Ascending aorta (tissue), 2 donors: ENCODE measurements around the gene GCLM. TPM values are rescaled to one million over a fixed set of nuclear protein-coding genes. Genes with fewer than 3 reads are reported as not detected.

Experiments
- DNase-seq, 2 donors: peaks; one replicate each; pipeline ENCODE4 v3.0.0-alpha.2; 2019; ENCODE audit warnings: low spot score in 2 of 2
- H3K27ac ChIP-seq, 2 donors: fragments of 200-600 bp; sonication (generic); one replicate each; pipeline ENCODE4 v1.5.1; 2016 to 2017; ENCODE audit warnings: mild to moderate bottlenecking in 1 of 2
- H3K27me3 ChIP-seq: fragments of 200-600 bp; sonication (generic); one replicate; pipeline ENCODE4 v1.5.1; 2017
- H3K36me3 ChIP-seq, 2 donors: fragments of 200-600 bp; sonication (generic); one replicate each; pipeline ENCODE4 v1.5.1; 2016
- H3K4me1 ChIP-seq, 2 donors: fragments of 200-600 bp; sonication (generic); one replicate each; pipeline ENCODE4 v1.5.1; 2016 to 2017; ENCODE audit warnings: mild to moderate bottlenecking in 1 of 2
- H3K4me3 ChIP-seq, 2 donors: fragments of 200-600 bp; sonication (generic); one replicate each; pipeline ENCODE4 v1.5.1; 2016 to 2017; ENCODE audit warnings: mild to moderate bottlenecking in 1 of 2
- H3K9me3 ChIP-seq, 2 donors: fragments of 200-600 bp; sonication (generic); one replicate each; pipeline ENCODE4 v1.5.1; 2016
- intact Hi-C: fragments of 100-400 bp; cut with DNase I; formaldehyde crosslinking; loops from one replicate; pipeline ENCODE4 v1.15.1; 2023
- total RNA-seq: library from RNA; depleted of rRNA; stranded (reverse); fragments of >200 nt; gene quantifications from one replicate; pipeline ENCODE4 v1.1.0, GENCODE V29; 2016
- TF ChIP-seq, protein P1 (sequence below), 3 experiments: fragments of 200-600 bp in 2 of 3; fragments of 450-650 bp in 1 of 3; sonication (generic) in 2 of 3; IDR thresholded peaks; one replicate each; pipeline ENCODE4 v1.5.1; 2016 to 2019; ENCODE audit warnings: antibody characterized with exemption in 3 of 3, mild to moderate bottlenecking in 1 of 3, moderate library complexity in 1 of 3

Gene GCLM
- total RNA-seq, 1 donor from 2014 or later, result 3.3 TPM

DNA sequence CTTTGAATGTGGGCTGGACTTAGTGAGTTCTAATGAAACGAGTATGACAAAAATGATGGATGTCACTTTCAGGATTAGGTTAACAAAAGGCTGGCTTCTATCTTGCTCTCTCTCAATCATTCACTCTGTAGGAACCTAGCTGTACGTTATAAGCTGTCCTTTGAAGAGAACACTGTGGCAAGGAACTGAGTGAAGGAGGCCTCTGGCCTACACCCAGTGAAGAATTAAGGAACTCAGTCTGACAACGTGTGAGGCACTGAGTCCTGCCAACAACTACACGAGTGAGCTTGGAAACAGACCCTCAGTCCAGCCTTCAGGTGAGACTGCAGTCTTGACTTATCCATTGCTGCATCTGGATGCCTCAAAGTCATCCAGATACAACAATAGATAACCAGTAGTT, 27.0 kb downstream of the GCLM start:
- intact Hi-C loops, result no loop called here
- no peak for DNase-seq

DNA sequence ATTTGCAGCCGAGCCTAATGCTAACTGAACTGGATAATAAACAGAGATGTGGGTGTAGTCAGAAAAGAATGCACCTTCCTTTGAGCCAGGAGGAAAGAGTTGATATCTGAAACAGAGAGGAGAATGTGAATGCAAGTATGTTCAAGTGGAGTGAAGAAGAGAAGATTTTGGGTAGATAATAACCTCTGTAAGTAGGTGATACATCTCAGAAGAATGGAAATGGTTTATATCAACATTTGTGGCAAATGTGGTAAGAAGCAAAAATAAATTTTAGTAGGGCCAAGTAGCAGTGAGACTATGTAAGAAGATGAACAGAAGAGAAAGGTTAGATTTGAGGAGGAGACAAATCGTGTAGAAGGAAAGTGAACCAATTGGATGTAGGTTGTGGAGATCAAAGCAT, 28.5 kb downstream of the GCLM start:
- intact Hi-C loops, result no loop called here
- TF ChIP-seq, protein P1, sequence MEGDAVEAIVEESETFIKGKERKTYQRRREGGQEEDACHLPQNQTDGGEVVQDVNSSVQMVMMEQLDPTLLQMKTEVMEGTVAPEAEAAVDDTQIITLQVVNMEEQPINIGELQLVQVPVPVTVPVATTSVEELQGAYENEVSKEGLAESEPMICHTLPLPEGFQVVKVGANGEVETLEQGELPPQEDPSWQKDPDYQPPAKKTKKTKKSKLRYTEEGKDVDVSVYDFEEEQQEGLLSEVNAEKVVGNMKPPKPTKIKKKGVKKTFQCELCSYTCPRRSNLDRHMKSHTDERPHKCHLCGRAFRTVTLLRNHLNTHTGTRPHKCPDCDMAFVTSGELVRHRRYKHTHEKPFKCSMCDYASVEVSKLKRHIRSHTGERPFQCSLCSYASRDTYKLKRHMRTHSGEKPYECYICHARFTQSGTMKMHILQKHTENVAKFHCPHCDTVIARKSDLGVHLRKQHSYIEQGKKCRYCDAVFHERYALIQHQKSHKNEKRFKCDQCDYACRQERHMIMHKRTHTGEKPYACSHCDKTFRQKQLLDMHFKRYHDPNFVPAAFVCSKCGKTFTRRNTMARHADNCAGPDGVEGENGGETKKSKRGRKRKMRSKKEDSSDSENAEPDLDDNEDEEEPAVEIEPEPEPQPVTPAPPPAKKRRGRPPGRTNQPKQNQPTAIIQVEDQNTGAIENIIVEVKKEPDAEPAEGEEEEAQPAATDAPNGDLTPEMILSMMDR (IDR thresholded peaks at IDR 0.05), result no peak
- no peak for DNase-seq

More for the DNA sequence above, 27.0 kb downstream of the GCLM start:
- H3K36me3 ChIP-seq, result peaks cover 0 to 9% of the 10 kb centered on the region in 2 donors
- H3K4me1 ChIP-seq, result peaks cover 0 to 9% of the 10 kb centered on the region in 2 donors
- no peak overlapping the region for H3K27ac ChIP-seq
- TF ChIP-seq, protein P1 (IDR thresholded peaks at IDR 0.05), result no peak
- H3K9me3 ChIP-seq, result no peaks in the 10 kb centered on the region
- H3K4me3 ChIP-seq, result no peak overlapping the region
- H3K27me3 ChIP-seq, result no peaks in the 10 kb centered on the region

DNA sequence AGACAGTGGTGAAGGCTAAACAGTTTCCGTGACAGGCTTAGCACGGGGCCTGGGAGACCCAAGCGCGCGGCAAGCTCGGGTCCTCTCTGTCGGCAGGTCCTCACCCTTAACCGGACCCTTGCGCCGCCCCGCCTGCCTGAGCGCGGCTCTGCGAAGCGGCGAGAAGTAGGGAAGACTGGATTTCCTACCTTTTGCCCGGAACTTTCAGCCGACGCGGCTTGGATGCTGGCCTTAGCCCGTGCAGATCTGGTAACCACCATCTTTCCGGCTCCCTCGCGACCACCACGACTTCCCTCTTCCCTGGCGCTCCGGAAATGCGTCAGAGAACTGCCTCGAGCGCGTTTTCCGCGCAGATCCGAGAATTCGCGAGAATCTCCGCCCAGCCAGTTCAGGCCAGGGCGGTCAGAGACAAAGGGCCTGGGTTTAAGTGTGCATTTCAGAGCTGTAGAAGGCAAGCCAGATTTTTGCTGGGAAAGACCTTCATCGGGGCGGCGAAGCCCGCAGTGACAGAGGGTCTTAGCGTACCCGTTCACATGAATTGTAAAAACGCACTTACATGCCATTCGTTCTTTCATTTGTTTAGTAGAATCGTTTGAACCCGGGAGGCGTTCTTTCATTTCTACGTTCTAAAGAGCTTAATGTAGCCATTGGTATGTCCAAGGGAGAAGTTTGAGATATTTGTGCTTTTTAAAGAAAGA, 30.2 kb downstream of the GCLM start, which contains the start of gene DNTTIP2:
TSS of gene DNTTIP2 (minus strand) at position 318 of the 698 bp plus-strand sequence. CDS start at position 260, 58 bp downstream.
- peaks cover 0 to 17% of the 10 kb centered on the region in 2 donors for H3K4me1 ChIP-seq
- no peaks in the 10 kb centered on the region for H3K27me3 ChIP-seq
- peak within 1 kb of the TSS; percentile 90 to 100 for H3K4me3 ChIP-seq
- peaks cover 18 to 34% of the 10 kb centered on the region in 2 donors for H3K36me3 ChIP-seq
- H3K9me3 ChIP-seq, result no peaks in the 10 kb centered on the region
- TF ChIP-seq, protein P1 (IDR thresholded peaks at IDR 0.05), result no peak
- DNase-seq, result peak; percentile 68 to 94
- peak within 1 kb of the TSS; percentile 94 for H3K27ac ChIP-seq
- intact Hi-C loops, result loop anchor here (1.0 to 2.0 kb wide), 2 partner anchors 30 to 32 kb away; partner anchors contain the start of gene GCLM

More for the DNA sequence above, 28.5 kb downstream of the GCLM start:
- peaks cover 0 to 17% of the 10 kb centered on the region in 2 donors for H3K4me1 ChIP-seq
- H3K36me3 ChIP-seq, result peaks cover 6 to 17% of the 10 kb centered on the region in 2 donors
- H3K9me3 ChIP-seq, result no peaks in the 10 kb centered on the region
- H3K27me3 ChIP-seq, result no peaks in the 10 kb centered on the region
- H3K4me3 ChIP-seq, result no peak overlapping the region
- no peak overlapping the region for H3K27ac ChIP-seq

DNA sequence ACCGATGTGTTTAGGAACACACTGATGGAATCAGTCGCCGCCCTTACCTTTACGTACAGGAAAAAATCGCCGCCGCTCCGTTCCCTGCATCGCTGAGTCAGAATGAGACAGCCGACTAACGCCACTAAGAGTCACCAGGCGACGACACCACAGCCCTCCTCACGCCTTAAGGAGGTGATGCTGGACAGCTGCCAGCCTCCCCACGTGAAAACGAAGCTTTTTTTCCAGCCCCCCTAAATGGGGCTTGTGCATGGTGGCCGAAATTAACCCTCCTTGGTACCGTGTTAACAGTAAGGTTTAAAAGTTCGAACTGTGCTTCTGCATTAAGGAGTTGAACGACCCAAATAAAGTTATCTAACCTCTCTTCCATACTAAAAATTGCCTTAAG, 30.7 kb downstream of the GCLM start:
- peak in 1 of 2 donors; percentile 69 for DNase-seq
- Histone ChIP-seq H3K4me3 (peak overlapping the region; percentile 90 to 100), H3K9me3 (no peaks in the 10 kb centered on the region), H3K27ac (peak overlapping the region; percentile 94), H3K4me1 (peaks cover 0 to 17% of the 10 kb centered on the region in 2 donors), H3K36me3 (peaks cover 22 to 39% of the 10 kb centered on the region in 2 donors), H3K27me3 (no peaks in the 10 kb centered on the region)
- TF ChIP-seq, protein P1 (IDR thresholded peaks at IDR 0.05), result no peak
- intact Hi-C loops, result loop anchor here (2.0 kb wide), 1 partner anchor 32 kb away; no protein-coding TSS in a partner anchor

DNA sequence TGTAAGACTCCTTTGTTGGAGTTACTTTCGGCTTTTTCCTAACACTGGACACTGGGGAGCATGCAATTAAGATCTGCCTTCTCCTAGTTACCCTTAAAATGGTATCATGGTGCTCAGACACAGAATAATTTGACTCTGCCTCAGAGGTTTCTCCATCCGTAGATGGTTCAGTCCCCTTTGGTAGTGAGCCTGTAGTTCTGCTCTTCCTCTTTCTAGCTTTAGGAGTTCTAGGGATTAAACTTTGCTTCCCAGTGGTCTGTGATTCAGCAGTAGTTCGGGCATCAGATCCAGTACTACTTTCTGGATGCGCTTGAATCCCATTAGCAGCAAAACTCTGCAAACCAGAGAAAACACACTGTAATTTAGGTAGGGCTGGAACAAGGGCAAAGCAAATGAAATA, 31.7 kb downstream of the GCLM start:
- Histone ChIP-seq H3K9me3 (no peaks in the 10 kb centered on the region), H3K27ac (peak overlapping the region; percentile 94), H3K4me1 (peaks cover 0 to 17% of the 10 kb centered on the region in 2 donors), H3K36me3 (peaks cover 30 to 49% of the 10 kb centered on the region in 2 donors), H3K4me3 (peak overlapping the region; percentile 90 to 100), H3K27me3 (no peaks in the 10 kb centered on the region)
- DNase-seq, result no peak
- intact Hi-C loops, result no loop called here
- TF ChIP-seq, protein P1 (IDR thresholded peaks at IDR 0.05), result no peak
